K562 (cell line): Measurements from ENCODE around the gene AGRN. TPM values are rescaled to one million over a fixed set of nuclear protein-coding genes. Genes with fewer than 3 reads are reported as not detected.
A peak's percentile ranks its signal among the peaks of the same experiment; 100 is the strongest.

Source experiments
- ATAC-seq: fragments of 200-7000 bp; cut with Tn5 transposase; 3 replicates; pipeline ENCODE4 v1.9.1; 2020; ENCODE audit warnings: moderate library complexity
- BruUV-seq: library from RNA; stranded (reverse); fragments of 400-500 nt; replicated peaks from 2 replicates; lab custom pipeline; 2021; lab: Mats Ljungman, UMichigan
- CTCF ChIA-PET: fragments of 300-600 bp; formaldehyde crosslinking; extraction: SDS; loops from one replicate; lab custom pipeline; 2021; ENCODE audit warnings: low intra/inter-chr PET ratio; lab: Yijun Ruan, JAX
- POLR2A ChIA-PET: fragments of 300-600, 350-650 bp; sonication (Branson Sonifier 250); formaldehyde crosslinking; extraction: SDS; loops from one replicate; lab custom pipeline; 2021; ENCODE audit warnings: antibody characterized with exemption, inconsistent platforms; lab: Yijun Ruan, JAX
- DNase-seq, 4 experiments: peaks; one replicate each; pipeline versions ENCODE4 v3.0.0 to v3.0.0-alpha.2; 2011 to 2018; ENCODE audit warnings: low spot score in 3 of 4, mixed read lengths in 3 of 4; ENCODE audit errors: extremely low read depth in 1 of 4
- FAIRE-seq: peaks from 2 replicates; lab custom pipeline; 2011; peaks lifted over from hg19 to GRCh38; lab: Jason Lieb, UNC
- H2AFZ ChIP-seq: 2 replicates; pipeline ENCODE4 v1.6.0; 2011; ENCODE audit warnings: low read depth, low read length, control low read depth, inconsistent platforms
- H3K27ac ChIP-seq: fragments of 200-600 bp; 3 replicates; pipeline ENCODE4 v1.8.0; 2011; ENCODE audit warnings: low read depth, mild to moderate bottlenecking, control low read depth, inconsistent platforms, low read length, moderate library complexity, mixed read lengths; ENCODE audit errors: extremely low read depth
- H3K27me3 ChIP-seq, 2 experiments: fragments of 300-600 bp in 1 of 2; 2 replicates in 1 of 2; 3 replicates in 1 of 2; pipeline versions ENCODE4 v1.6.0 to v1.8.0; 2011; ENCODE audit warnings: inconsistent platforms in 2 of 2, low read length in 2 of 2, mild to moderate bottlenecking in 1 of 2, mixed read lengths in 1 of 2, moderate library complexity in 1 of 2; ENCODE audit not compliant: control insufficient read depth in 2 of 2, insufficient read depth in 2 of 2
- H3K36me3 ChIP-seq: fragments of 300-600 bp; 3 replicates; pipeline ENCODE4 v1.8.0; 2011; ENCODE audit warnings: mild to moderate bottlenecking, low read length, inconsistent platforms; ENCODE audit not compliant: control insufficient read depth, insufficient read depth
- H3K4me1 ChIP-seq, 2 experiments: fragments of 200-600 bp in 1 of 2; replicated peaks in 1 of 2; 2 replicates in 1 of 2; 3 replicates in 1 of 2; pipeline versions ENCODE4 v1.5.1 to v1.8.0; 2011; ENCODE audit warnings: inconsistent platforms in 2 of 2, low read length in 2 of 2, mild to moderate bottlenecking in 1 of 2, mixed read lengths in 1 of 2, moderate library complexity in 1 of 2; ENCODE audit not compliant: control insufficient read depth in 2 of 2, insufficient read depth in 2 of 2
- H3K4me2 ChIP-seq: 2 replicates; pipeline ENCODE4 v1.6.1; 2011; ENCODE audit warnings: low read length, control low read depth, inconsistent platforms, mixed read lengths; ENCODE audit not compliant: insufficient read depth
- H3K4me3 ChIP-seq: fragments of 200-600 bp; sonication (generic), shearing (Covaris generic); 2 replicates; pipeline ENCODE4 v1.5.1; 2016; ENCODE audit warnings: control low read depth, inconsistent platforms
- H3K79me2 ChIP-seq: fragments of 200-600 bp; 3 replicates; pipeline ENCODE4 v1.8.0; 2011; ENCODE audit warnings: low read length, inconsistent platforms; ENCODE audit not compliant: control insufficient read depth, insufficient read depth
- H3K9ac ChIP-seq, 2 experiments: 2 replicates each; pipeline versions ENCODE4 v1.6.0 to v1.6.1; 2011; ENCODE audit warnings: low read depth in 2 of 2, low read length in 2 of 2, control low read depth in 1 of 2, inconsistent platforms in 1 of 2, mild to moderate bottlenecking in 1 of 2, mixed read lengths in 1 of 2; ENCODE audit not compliant: insufficient read depth in 1 of 2
- H3K9me1 ChIP-seq: one replicate; pipeline ENCODE4 v1.6.0; 2011; ENCODE audit warnings: inconsistent platforms, mild to moderate bottlenecking, low read length, moderate library complexity; ENCODE audit not compliant: control insufficient read depth, insufficient read depth
- H3K9me3 ChIP-seq: replicated peaks from 2 replicates; pipeline ENCODE4 v1.5.1; 2011; ENCODE audit warnings: low read depth, low read length, inconsistent platforms; ENCODE audit not compliant: control insufficient read depth, insufficient read depth
- H4K20me1 ChIP-seq: replicated peaks from 2 replicates; pipeline ENCODE4 v1.6.1; 2011; ENCODE audit warnings: low read length, inconsistent platforms, mixed read lengths; ENCODE audit not compliant: control insufficient read depth, insufficient read depth
- CBFA2T2 ChIP-seq: fragments of 450-650 bp; conservative IDR thresholded peaks from 2 replicates; pipeline ENCODE4 v1.6.1; 2017; ENCODE audit warnings: mild to moderate bottlenecking
- ELF1 ChIP-seq: fragments of 200-800 bp; sonication (Bioruptor generic); IDR thresholded peaks from 2 replicates; pipeline ENCODE4 v1.6.1; 2016; ENCODE audit warnings: missing genetic modification characterization, missing compliant biosample characterization
- EP300 ChIP-seq: IDR thresholded peaks from 2 replicates; pipeline ENCODE4 v1.6.1; 2012; ENCODE audit warnings: low read length, improper control_type of control experiment
- GABPB1 ChIP-seq: sonication (generic); formaldehyde crosslinking; IDR thresholded peaks from 2 replicates; pipeline ENCODE4 v1.8.0; 2022; ENCODE audit warnings: mild to moderate bottlenecking, missing genetic modification reagents
- HSF4 ChIP-seq: fragments of 250-450 bp; sonication (Bioruptor Pico); IDR thresholded peaks from 2 replicates; pipeline ENCODE4 v2.1.2; 2022; ENCODE audit warnings: mild to moderate bottlenecking, moderate library complexity, borderline replicate concordance
- KAT7 ChIP-seq: sonication (generic); formaldehyde crosslinking; IDR thresholded peaks from 2 replicates; pipeline ENCODE4 v1.8.0; 2022; ENCODE audit warnings: missing genetic modification reagents, mild to moderate bottlenecking, borderline replicate concordance
- NCOA2 ChIP-seq, 2 experiments: fragments of 450-650 bp; IDR thresholded peaks; 2 replicates each; pipeline ENCODE4 v1.6.1; 2018; ENCODE audit warnings: mild to moderate bottlenecking in 2 of 2, moderate library complexity in 1 of 2; ENCODE audit not compliant: partially characterized antibody in 2 of 2
- NRF1 ChIP-seq, 2 experiments: fragments of 450-650 bp; IDR thresholded peaks in 1 of 2; conservative IDR thresholded peaks in 1 of 2; 2 replicates each; pipeline ENCODE4 v1.6.1; 2014; ENCODE audit warnings: mild to moderate bottlenecking in 2 of 2
- PCBP2 ChIP-seq: fragments of 200-400 bp; formaldehyde crosslinking; IDR thresholded peaks from 2 replicates; pipeline ENCODE4 v1.6.1; 2018; ENCODE audit warnings: low read length, low read depth, mild to moderate bottlenecking, moderate library complexity; ENCODE audit not compliant: poor library complexity, severe bottlenecking
- PRPF4 ChIP-seq: fragments of 200-400 bp; formaldehyde crosslinking; IDR thresholded peaks from one replicate; pipeline ENCODE4 v1.6.1; 2017; ENCODE audit warnings: low read length, low read depth, mild to moderate bottlenecking; ENCODE audit not compliant: insufficient read depth, poor library complexity, severe bottlenecking
- RBM22 ChIP-seq: fragments of 200-400 bp; formaldehyde crosslinking; IDR thresholded peaks from 2 replicates; pipeline ENCODE4 v1.6.1; 2018; ENCODE audit warnings: low read length, low read depth; ENCODE audit not compliant: poor library complexity, severe bottlenecking
- SIN3A ChIP-seq, 2 experiments: fragments of 150-350 bp in 1 of 2; IDR thresholded peaks; 2 replicates each; pipeline ENCODE4 v1.6.1; 2011 to 2016; ENCODE audit warnings: borderline replicate concordance in 2 of 2, low read depth in 2 of 2, low read length in 2 of 2, mild to moderate bottlenecking in 2 of 2, moderate library complexity in 2 of 2; ENCODE audit not compliant: control insufficient read depth in 1 of 2
- STAG1 ChIP-seq: sonication (generic); formaldehyde crosslinking; IDR thresholded peaks from 2 replicates; pipeline ENCODE4 v1.5.0; 2020; ENCODE audit warnings: missing genetic modification reagents, borderline replicate concordance
- STAT5A ChIP-seq: IDR thresholded peaks from 2 replicates; pipeline ENCODE4 v1.6.1; 2012; ENCODE audit warnings: low read length, inconsistent platforms, borderline replicate concordance
- ZNF121 ChIP-seq: sonication (generic); formaldehyde crosslinking; conservative IDR thresholded peaks from 2 replicates; pipeline ENCODE4 v1.8.0; 2022; ENCODE audit warnings: missing genetic modification reagents
- ZNF75A ChIP-seq: fragments of 450-650 bp; formaldehyde crosslinking; IDR thresholded peaks from 2 replicates; pipeline ENCODE4 v1.4.0; 2020; ENCODE audit warnings: mild to moderate bottlenecking
- ZNF77 ChIP-seq: fragments of 250-450 bp; sonication (Bioruptor Pico); IDR thresholded peaks from 2 replicates; pipeline ENCODE4 v1.5.0; 2020
- WGBS: fragments of 100-300 bp; shearing (Covaris generic); methylation state at CpG from one replicate; pipeline ENCODE4 v1.1.6; 2016; ENCODE audit warnings: low coverage, mixed read lengths; ENCODE audit not compliant: insufficient coverage; ENCODE audit errors: missing lambda C conversion rate; 5-methylcytosine and 5-hydroxymethylcytosine counted together
- in situ Hi-C: fragments of 300-500 bp; cut with MboI; formaldehyde crosslinking; loops from 4 replicates; pipeline ENCODE4 v1.15.0; 2018; ENCODE audit warnings: inconsistent platforms, mixed read lengths
- intact Hi-C: fragments of 100-400 bp; cut with micrococcal nuclease; formaldehyde crosslinking; loops from 2 replicates; pipeline ENCODE4 v1.14.2; 2022
- polyA plus RNA-seq, 8 experiments: library from polyadenylated mRNA; depleted of rRNA in 4 of 8; stranded (reverse) in 5 of 8; unstranded in 3 of 8; fragments of >200 nt; fragmentation: Nextera tagmentation in 2 of 8; fragmentation: Illumina TruSeq in 1 of 8; extraction: Ambion mirVana in 2 of 8; extraction: Trizol in 1 of 8; gene quantifications; 2 replicates each; pipeline versions ENCODE4 v1.2.1 to v1.2.3, GENCODE V29; 2011 to 2014; ENCODE audit warnings: inconsistent platforms in 1 of 8, missing spikeins in 1 of 8
- total RNA-seq, 7 experiments: library from RNA; depleted of rRNA in 6 of 7; stranded (reverse); fragments of >200 nt in 6 of 7; fragmentation: Illumina TruSeq in 2 of 7; extraction: Trizol in 2 of 7; gene quantifications; 2 replicates each; pipeline versions ENCODE4 v1.2.1 to v1.2.3, GENCODE V29; 2011 to 2021; ENCODE audit warnings: low replicate concordance in 1 of 7
- TF ChIP-seq, protein P1 (sequence below): sonication (generic); formaldehyde crosslinking; IDR thresholded peaks from 2 replicates; pipeline ENCODE4 v1.9.0; 2022; ENCODE audit warnings: mild to moderate bottlenecking, missing genetic modification reagents
- TF ChIP-seq, protein P2 (sequence below): sonication (generic); formaldehyde crosslinking; IDR thresholded peaks from 2 replicates; pipeline ENCODE4 v1.8.0; 2022; ENCODE audit warnings: mild to moderate bottlenecking, missing genetic modification reagents

The AGRN gene
- total and polyA plus RNA-seq, 9 of the 15 experiments (the other 6 are each of a cell fraction or from before 2014, with no cell fraction given) = 0.04 to 111 (median 18.1) TPM

DNA sequence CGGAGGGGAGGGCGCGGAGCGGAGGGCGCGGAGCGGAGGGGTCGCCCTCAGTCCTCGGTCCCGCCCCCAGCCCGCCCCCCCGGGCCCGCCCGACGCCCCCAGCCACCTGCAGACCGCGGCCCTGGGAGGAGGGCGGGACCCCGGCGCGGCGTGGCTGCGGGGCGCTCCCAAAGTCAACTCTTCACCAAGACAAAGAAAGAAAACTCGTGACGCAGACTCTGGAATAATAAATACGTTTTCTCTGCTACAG is 21.2 kb upstream of the AGRN start (continued):
- 0 out of 2 replicates have a peak, but pooled peaks have one; percentile 57 for TF ChIP-seq KAT7 (CRISPR knock-in tag)
- TF ChIP-seq, protein P1, sequence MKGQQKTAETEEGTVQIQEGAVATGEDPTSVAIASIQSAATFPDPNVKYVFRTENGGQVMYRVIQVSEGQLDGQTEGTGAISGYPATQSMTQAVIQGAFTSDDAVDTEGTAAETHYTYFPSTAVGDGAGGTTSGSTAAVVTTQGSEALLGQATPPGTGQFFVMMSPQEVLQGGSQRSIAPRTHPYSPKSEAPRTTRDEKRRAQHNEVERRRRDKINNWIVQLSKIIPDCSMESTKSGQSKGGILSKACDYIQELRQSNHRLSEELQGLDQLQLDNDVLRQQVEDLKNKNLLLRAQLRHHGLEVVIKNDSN (CRISPR knock-in tag) = no peak
- TF ChIP-seq NRF1 (conservative IDR thresholded peaks at IDR 0.05 in 1 of 2, IDR thresholded peaks at IDR 0.05 in 1 of 2) = 0 out of 4 replicates have a peak, but pooled peaks of 1 of the 2 experiments have one; percentile 3
- TF ChIP-seq PRPF4 = peak; percentile 10
- TF ChIP-seq ZNF75A (CRISPR knock-in tag) = no peak

DNA sequence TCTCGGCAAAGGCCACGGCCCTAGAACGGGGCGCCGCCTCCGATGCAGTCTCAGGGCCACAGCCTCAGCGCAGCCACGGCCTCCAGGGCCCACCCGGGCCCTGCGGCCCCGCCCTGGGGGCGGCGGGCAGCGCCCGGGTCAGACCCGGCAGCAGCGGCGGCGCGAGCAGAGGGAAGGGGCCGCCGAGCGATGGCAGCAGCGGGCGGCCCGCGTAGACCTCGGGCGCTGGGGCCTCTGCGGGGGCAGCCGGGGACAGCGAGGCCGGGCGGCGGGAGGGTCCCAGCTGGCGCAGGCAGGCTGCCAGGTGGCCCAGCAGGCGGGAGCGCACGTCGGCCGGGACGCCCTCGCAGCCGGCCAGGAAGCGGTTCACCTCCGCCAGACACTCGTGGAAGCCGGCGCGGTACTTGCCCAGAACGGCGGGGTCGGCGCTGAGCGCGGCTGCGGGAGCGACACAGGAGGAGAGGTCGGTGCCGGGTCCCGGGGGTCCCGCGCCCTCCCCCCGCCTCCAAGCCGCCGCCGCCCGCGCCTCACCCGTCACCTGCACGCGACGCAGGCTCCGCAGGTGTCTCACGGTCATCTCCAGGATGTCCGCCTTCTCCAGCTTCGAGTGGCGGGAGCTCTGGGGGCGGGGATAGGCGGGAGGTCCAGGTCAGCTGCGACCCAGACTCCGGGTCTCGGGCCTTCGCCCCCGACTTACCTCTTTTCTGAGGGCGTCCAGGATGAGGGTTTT is 20.8 kb upstream of the AGRN start:
- intact Hi-C loops = no loop called here
- H3K9ac ChIP-seq = peak overlapping the region; percentile 86 to 99
- CTCF ChIA-PET = no interaction called here
- H3K4me2 ChIP-seq = peak overlapping the region; percentile 77
- H3K4me3 ChIP-seq = peak overlapping the region; percentile 52
- H3K9me3 ChIP-seq = no peaks in the 10 kb centered on the region
- H4K20me1 ChIP-seq = peaks cover 13% of the 10 kb centered on the region; the same call in 1 of the 2 replicates
- in situ Hi-C loops = no loop called here
- FAIRE-seq (peak; percentile 51), DNase-seq (peak; percentile 61 to 70 (median 66)), ATAC-seq (peak; percentile 4; the same call in 2 of the 3 replicates)
- WGBS = under 1% methylated on average over 80 of the region's 86 CpGs
- H3K4me1 ChIP-seq = peaks cover 17 to 82% of the 10 kb centered on the region in 2 experiments
- peak overlapping the region; percentile 66; the same call in 1 of the 2 replicates for H2AFZ ChIP-seq
- peaks cover 0 to 8% of the 10 kb centered on the region in 2 experiments; a peak in 1 of 5 replicates for H3K27me3 ChIP-seq
- no peaks in the 10 kb centered on the region for H3K9me1 ChIP-seq
- peaks cover 16% of the 10 kb centered on the region; the same call in 2 of the 3 replicates for H3K79me2 ChIP-seq
- H3K27ac ChIP-seq = peak overlapping the region; percentile 95
- H3K36me3 ChIP-seq = no peaks in the 10 kb centered on the region
- POLR2A ChIA-PET = interaction anchor here (1.5 kb wide), 1 partner anchor 18 kb away, joined by 3 read pairs; no protein-coding TSS in a partner anchor
- TSS peak; percentile 76 for BruUV-seq
- peak; percentile 45 to 62; a peak in 2 of 4 replicates for TF ChIP-seq SIN3A (IDR thresholded peaks at IDR 0.05; ENCODE audit: borderline replicate concordance in 2 of 2, control insufficient read depth in 1 of 2, low read depth in 2 of 2, low read length in 2 of 2)
- TF ChIP-seq STAG1 (CRISPR knock-in tag) = no peak
- TF ChIP-seq, protein P2, sequence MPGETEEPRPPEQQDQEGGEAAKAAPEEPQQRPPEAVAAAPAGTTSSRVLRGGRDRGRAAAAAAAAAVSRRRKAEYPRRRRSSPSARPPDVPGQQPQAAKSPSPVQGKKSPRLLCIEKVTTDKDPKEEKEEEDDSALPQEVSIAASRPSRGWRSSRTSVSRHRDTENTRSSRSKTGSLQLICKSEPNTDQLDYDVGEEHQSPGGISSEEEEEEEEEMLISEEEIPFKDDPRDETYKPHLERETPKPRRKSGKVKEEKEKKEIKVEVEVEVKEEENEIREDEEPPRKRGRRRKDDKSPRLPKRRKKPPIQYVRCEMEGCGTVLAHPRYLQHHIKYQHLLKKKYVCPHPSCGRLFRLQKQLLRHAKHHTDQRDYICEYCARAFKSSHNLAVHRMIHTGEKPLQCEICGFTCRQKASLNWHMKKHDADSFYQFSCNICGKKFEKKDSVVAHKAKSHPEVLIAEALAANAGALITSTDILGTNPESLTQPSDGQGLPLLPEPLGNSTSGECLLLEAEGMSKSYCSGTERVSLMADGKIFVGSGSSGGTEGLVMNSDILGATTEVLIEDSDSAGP = no peak
- TF ChIP-seq HSF4 = no peak
- no peak for TF ChIP-seq STAT5A
- TF ChIP-seq GABPB1 = peak; percentile 21; the same call in 1 of the 2 replicates
- TF ChIP-seq PCBP2 = no peak
- TF ChIP-seq ZNF77 (CRISPR knock-in tag) = no peak
- no peak for TF ChIP-seq EP300
- no peak for TF ChIP-seq NCOA2 (IDR thresholded peaks at IDR 0.05; ENCODE audit: partially characterized antibody in 2 of 2)
- TF ChIP-seq ELF1 (tag) = no peak
- TF ChIP-seq RBM22 = no peak
- no peak for TF ChIP-seq CBFA2T2
- TF ChIP-seq ZNF121 (CRISPR knock-in tag) = no peak
